Hematopoietic multipotent progenitor cell treated with erythropoietin and hydrocortisone succinate and interleukin-3 and kit ligand, for 17 days (in vitro differentiated cells): ENCODE data around the gene UVRAG.
"Not testable (repeated sequence)": the region's sequence is repeated elsewhere in the genome, so short reads cannot be mapped to it uniquely, and the experiment has no call there.

Source experiments
- DNase-seq: peaks from one replicate; pipeline ENCODE4 v3.0.0-alpha.2; 2015; ENCODE audit warnings: low spot score

UVRAG gene

DNA sequence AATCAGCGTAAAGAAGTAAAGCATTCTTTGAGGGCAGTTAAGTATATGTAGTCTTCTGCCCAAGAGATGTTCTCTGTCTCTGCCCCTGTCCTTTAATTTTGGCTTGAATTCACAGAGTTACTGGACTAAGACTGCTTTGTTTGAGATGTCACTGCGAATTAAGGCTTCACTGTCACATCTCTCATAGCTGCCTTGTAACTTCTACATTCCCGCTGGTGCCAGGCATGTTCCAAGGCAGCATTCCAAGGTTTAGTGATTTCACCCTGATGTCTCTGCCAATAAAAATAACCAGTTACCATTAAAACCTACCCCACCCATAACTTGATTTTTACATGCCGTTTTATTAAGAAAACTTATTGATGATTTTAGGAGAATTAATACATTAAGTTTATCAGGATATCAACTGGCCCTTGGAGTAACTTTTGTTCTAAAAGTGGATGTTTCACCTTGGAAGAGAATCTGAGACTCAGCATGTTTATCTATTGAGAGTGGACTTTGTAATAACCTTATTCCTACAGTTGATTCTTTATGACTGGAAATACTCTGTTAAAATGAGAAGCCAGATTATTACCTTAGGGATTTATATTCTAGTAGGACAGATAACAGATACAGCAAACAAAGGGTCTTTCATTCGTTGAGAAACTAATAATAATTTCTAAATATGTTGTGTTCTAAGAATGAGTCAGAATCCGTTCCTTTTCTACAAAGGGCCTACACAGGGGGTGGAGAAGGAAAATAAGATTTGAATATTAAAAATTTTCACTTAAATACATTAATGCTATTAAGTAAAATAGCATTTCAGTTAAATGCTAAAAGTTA lies 110.2 kb downstream of the UVRAG start:
- no peak for DNase-seq

DNA sequence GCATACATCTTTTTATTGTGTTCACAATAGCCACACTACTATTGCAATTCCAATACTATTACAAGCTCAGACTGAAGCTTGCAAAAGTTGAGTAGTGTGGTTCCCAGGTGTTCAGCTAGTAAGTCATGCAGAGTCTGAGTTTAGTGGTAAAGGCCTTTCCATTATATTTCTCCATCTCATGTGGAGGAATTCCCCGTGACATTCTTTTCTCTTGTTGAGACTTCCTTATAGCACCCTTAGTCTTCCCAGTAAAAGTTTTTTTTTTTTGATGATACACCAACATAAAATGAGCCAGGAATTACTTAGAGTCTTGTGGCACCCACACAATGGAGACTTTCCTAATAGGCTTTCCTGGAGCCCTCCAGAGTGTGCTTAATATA lies 110.8 kb downstream of the UVRAG start:
- DNase-seq, result no peak

DNA sequence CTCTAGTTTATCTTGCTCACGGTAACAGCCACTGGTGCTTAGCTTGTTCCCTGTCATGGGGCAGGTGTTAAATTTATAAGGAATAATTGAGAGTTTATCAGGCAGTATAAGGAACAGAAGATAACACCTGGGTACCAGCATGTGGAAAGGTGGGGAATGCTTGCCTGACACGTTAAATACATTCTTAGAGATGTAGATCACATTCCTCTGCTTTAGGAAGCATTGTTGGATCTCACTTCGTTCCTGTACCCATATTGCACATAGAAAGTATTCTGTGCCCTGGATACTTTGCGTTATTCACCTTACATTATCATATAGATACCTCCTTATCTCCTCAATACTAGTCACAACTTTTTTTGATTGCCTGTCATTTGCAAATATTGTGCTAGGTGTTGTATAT lies 114.7 kb downstream of the UVRAG start:
- DNase-seq, result no peak

DNA sequence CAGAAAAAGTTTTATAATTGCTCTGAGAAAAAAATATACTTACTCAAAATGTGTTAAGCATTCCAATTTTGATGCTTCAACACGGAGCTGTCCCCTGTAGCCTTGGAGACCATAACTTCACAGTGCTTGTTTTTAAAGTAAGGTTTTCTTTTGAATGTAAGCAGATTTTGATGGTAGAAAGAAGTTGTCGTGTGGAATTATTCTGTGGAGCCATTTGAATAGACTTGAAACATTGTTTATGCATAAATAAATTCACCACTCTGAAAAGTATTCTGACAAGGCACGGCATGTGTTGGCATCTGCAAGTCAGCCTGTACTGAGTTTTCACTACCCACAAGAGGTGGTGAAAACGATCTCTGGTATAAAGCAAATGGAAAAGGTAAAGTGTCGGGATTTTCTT lies 115.5 kb downstream of the UVRAG start:
- no peak for DNase-seq

DNA sequence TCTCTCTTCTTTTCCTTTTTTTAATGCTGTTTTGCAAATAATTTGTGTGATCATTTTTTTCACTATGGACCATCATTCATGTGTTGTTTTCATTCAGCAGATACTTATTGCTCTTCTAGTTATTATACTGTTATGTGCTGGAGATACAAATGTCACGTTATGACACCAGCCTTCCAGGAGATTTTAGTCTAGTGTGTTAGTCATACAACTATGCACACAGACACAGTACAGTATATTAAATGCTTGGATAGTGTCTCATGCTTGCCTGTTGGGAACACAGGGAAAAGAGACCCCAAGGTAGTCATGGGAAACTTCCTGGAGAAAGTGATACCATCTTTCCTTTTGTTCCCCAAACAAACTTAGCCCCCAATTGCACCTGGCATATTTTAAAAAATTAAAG lies 116.1 kb downstream of the UVRAG start:
- no peak for DNase-seq

DNA sequence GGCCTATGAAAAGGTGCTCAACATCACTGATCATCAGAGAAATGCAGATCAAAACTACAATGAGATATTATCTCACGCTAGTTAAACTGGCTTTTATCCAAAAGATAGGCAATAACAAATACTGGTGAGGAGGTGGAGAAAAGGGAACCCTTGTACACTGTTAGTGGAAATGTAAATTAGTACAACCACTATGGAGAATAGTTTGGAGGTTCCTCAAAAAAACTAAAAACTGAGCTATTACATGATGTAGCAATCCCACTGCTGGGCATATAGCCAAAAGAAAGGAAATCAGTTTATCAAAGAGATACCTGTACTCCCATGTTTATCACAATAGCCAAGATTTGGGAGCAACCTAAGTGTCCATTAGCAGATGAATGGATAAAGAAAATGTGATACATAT lies 118.7 kb downstream of the UVRAG start:
- not testable (repeated sequence) for DNase-seq

DNA sequence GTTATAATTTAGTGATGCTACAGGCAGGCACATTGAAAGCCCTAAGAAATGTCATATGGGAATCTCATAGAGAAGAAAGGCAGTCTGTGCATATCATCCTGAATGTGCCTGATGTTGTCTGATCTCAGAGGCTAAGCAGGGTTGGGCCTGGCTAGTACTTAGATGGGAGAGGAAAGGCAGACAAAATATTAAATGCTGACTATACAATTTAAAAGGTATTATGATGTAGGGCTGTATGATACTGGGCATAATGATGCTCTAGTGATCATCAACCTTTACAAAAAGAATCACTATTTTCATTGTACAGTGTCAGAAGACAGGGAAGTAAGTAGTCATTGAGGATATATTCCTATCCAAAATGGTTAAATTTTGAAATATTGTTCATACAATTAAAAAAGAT lies 119.8 kb downstream of the UVRAG start:
- DNase-seq, result no peak

DNA sequence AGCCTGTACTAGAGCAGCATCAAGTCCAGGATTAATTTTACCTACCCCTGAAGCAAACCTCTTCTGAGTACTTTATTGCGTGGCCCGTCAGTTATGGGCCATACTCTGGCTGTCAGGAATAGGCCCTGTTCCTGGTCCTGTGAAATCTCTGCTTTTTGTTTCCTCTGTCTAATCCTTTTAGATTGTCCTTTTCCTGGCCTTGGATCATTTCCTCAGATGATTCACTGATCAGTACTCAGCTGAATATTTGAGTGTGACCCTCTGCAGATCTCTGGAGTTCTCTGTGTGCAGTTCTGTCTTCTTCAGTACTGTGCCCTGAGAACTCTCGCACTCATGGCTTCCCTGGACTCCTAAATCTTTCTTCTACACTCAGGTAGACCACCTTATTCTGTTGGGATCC lies 123.5 kb downstream of the UVRAG start:
- no peak for DNase-seq

DNA sequence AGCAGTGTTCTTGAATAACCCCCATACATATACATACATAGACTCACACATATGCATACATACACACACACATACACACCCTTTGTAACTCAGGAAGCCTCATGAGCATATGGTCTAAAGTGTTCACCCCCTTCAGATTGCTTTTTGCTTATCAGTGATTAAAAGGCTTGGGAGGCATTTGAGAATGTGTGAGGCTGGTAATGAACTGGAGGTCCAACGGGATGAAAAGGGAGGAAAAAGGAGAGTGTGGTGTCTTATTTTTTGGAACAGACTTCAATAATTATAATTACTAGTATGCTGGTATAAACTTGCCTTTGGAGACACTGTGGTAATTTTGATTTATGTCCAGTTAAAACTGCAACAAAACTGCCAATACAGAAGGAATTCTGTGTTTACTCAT lies 124.5 kb downstream of the UVRAG start:
- DNase-seq, result no peak

DNA sequence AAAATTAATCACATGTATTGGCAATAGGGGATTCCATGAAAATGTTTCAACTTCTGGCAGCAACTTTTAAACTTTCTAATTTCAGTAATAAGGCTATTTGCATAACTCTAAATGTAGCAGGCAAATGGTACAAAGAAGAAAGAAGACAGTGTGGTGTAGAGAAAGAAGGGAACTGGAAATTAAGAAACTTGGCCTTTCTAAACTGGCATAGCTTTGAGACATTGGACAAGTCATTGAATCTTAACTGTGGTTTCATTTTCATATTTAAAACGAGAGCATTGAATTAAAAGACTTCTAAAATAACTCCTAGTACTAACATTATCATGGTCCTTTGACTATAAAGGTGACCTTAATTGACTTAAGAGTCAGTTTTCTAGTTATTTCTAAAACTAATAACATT lies 125.0 kb downstream of the UVRAG start:
- DNase-seq, result no peak

DNA sequence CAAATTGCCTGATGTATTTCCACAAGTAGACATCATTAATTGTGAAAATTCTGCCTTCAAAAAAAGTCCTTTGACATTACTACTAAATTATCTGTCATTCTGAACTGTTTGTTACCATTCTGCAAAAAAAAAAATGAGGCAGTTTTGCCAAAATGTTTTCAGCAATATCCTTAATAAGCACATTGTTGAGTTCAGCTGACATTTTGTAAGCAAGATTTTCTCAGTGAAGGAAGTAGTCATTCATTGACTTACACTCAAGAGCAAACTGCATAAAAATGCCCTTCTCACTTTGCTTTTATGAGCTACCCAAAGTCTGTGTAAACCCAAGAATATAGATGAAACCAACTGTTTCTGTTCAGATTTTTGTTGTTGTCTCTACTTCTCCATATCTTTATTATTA lies 125.9 kb downstream of the UVRAG start:
- no peak for DNase-seq

DNA sequence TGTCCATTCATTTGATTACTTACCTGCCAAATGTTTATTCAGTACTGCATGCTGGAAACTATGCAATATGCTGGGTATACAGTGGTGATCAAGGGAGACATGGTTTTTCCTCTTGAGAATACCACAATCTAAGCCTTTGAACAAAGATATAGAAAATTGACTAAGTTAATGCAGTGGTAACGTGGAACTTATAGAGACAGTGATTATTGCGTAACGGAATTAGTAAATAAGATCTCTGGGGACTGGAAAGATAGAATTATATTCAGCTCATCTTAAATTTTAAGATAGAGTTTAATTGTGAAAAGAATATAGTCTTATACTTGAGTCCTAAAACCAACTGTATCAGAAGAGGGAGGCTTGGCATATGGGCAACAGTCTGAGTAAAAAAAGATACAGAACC lies 129.5 kb downstream of the UVRAG start:
- DNase-seq, result no peak

DNA sequence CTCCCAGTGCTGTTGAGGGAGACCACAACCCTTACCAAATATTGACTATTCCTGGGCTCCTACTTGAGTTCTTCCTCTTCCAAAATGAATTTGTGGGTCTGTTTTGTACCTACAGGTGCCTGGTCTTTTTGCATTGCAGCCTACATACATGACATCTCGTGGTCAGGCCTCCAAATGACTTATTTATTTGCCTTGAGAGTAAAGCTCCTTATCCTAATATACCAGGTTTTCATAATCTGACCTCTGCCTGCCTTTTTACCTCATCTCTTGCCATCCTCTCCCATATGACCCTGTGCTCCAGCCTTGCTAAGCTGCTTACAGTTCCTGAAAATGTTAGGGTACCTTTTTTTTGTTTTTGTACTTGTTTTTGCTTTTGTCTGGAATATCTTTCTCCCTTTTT lies 130.4 kb downstream of the UVRAG start:
- no peak for DNase-seq

DNA sequence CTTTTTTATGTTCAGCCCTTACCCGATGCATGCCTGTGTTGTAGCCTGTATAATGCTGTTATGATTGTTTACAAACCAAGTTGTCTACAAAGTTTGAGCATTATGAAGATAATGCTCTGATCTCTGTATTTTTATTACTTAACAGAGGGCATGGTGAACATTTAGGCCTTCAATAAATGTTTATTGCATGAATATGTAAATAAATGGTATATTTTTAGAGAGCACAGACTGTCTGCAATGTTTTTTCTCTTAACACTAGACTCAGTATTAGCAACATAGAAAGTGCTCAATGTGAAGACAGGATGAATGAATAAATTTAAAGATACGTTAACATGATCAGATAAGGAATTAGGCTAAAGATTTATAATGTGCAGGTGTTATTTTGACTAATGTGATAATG lies 130.9 kb downstream of the UVRAG start:
- no peak for DNase-seq

DNA sequence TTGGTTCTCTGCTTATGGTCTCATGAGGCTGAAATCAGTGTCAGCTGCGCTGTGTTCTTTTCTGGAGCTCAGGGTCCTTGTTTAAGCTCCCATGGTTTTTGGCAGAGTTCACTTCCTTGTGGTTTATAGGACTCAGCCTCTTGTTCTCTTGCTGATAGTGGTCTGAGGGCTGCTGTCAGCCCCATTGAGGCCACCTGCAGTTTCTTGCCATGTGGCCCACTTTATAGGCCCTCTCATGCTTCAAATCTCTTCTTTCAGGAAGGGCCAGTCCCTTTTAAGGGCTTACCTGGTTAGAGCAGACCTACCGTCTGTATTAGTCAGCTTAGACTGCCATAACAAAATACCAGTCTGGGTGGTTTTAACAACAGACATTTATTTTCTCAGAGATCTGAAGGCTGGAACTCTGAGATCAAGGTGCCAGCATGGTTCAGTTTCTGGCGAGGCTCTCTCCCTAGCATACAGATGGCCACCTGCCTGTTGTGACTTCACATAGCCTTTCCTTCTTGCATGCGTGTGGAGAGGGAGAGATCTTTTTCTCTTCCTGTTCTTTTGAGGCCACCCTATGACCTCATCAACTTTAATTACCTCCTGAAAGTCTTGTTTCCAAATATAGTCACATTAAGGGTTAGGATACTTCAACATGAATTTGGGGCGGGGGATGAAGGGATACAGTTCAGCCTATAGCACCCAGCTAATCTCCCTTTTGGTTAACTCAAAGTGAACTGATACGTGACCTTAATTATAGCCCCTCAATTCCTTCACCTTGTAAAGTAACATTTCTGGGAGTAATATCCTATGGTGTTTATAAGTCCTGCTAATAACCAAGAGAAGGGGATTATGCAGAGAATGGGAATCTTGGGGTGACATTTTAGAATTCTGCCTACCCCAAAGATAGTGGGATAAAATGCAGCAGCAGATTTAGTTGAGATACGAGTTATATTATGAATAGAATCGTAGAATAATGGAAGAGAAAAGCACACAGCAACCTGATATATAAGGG lies 131.8 kb downstream of the UVRAG start:
- no peak for DNase-seq

DNA sequence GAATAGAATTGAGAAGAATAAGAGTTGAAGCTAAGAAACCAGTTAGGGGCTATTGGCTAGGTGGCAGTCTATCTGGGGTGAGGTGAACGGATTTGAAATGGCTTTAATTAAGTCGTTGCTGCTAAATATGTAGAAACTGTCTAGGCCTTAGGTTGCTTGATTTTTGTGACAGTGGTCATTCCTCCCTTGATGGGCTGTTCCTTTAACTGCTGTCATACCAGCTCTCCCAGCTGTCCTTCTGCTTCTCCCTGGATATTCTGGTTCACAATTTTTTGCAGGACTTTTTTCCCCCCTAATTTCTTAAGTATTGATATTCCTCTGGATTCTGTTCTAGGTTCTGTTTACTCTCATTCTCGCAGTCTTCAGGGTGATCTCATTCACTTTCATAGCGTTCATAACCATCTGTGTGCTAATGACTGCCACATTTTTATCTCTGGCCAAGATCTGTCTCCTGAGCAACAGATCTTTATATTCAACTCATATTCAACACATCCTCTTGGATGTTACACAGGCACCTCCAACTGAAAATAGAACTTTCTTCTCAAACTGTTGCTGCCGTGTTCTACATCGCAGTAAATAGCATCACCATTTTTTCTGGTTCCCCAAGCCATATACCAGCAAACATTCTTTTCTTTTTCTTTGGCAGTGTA lies 134.1 kb downstream of the UVRAG start:
- no peak for DNase-seq

DNA sequence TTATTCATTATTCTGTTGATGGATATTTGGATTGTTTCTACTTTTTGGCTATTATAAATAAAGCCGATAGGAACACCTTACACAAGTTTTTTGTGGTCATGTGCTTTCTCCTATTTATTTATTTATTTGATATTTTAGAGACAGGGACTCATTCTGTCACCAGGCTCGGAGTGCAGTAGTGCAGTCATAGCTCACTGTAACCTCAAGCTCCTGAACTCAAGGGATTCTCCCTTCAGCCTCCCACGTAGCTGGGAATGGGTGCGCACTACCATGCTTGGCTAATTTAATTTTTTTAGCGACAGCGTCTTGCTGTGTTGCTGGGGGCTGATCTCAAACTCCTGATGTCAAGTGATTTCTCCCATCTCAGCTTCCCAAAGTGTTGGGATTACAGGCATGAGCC lies 135.1 kb downstream of the UVRAG start:
- no peak for DNase-seq

DNA sequence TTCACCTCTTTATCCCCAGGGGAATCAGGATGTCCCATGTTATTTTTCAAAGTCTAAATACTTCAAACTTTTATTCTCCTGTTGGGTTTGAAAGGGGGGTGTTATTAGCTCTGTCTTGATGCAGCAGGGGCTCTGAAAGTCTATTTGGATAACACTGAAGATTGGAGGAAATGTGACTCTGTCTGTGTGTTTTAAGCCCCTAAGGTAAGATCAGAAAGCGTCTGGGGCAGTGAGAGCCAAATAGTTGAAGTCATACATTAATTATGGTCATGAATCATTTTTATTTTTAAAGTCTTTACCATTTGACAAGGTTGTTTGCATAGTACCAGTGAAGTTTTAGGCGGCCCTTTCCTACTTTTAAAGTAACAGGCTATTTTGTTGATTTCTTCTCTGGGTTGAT lies 139.0 kb downstream of the UVRAG start:
- no peak for DNase-seq

DNA sequence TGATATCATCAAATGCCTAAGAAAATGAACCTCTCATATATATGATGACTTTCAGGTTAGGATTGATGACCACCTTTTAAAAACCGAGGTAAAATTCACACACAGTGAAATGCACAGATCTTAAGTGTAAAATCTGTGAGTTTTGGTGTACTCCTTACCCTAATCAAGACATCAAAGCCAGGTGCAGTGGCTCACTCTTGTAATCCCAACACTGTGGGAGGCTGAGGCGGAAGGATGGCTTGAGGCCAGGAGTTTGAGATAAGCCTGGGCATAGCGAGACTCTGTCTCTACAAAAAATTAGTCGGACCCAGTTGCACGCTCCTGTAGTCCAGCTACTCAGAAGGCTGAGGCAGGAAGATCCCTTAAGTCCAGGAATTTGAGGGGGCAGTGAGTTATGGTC lies 140.4 kb downstream of the UVRAG start:
- DNase-seq, result no peak

DNA sequence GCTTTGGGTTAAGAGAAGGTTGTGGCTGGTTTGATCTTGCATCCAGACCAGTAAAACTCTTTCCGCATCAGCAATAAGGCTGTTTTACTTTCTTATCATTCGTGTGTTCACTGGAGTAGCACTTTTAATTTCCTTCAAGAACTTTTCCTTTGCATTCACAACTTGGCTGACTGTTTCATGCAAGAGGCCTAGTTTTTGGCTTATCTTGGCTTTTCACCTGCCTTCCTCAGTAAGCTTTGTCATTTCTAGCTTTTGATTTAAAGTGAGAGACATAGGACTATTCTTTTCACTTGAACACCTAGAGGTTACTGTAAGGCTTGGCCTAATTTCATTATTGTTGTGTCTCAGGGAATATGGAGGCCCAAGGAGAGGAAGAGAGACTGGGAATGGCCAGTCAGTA lies 144.5 kb downstream of the UVRAG start:
- DNase-seq, result no peak

DNA sequence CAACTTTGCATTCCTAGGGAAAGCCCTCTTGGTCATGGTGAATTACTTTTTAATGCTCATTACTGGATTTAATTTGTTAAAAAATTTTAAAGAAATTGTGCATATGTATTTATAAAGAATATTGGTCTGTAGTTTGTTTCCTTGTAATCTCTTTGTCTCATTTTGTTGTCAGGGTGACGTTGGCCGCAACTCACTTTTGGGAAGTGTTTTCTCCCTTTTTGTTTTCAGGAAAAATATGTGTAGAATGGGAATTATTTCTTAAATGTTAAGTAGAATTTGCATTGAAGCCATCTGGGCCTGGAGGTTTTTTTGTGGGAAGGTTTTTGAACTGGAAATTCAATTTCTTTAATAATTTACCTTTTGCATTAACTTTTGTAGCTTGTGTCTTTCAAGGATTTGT lies 149.1 kb downstream of the UVRAG start:
- DNase-seq, result no peak

DNA sequence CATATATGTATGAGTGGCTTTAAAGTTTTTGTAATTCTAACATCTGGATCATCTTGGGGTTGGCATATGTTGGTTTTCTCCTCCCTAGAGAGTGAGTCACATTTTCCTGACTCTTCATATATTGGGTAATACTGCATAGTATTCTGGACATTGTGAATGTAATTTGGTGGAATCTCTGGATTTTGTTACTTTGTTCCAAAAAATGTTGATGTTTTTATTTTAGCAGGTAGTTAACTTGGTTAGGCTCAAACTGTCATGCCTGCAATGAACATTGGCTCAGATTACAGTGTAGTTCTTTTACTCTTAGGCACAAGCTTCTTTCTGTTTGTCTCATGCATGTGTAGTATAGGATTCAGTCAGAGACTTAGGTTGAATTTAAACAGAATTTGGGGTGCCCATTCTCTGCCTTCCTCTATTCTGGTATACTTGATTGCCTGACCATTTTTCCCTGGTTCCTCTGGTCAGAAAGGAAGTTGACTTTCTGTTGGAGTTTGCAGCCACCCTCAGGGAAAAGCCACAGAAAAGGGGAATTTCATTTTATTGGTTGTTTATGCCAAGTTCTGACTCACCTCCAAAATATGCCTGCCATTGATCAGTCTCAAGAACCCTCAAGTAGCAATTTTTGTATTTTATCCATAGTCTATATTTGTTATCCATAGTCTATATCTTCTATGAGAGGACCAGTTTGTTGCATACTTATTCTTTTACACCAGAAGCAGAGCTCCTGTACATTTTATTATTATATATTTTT lies 151.7 kb downstream of the UVRAG start:
- DNase-seq, result no peak
